Gastroesophageal sphincter (tissue), 3 donors: ENCODE measurements around the gene RTL10.

Source experiments
- EP300 ChIP-seq: sonication (generic); formaldehyde crosslinking; IDR thresholded peaks from one replicate; pipeline ENCODE4 v1.6.1; 2017; ENCODE audit warnings: antibody characterized with exemption, mild to moderate bottlenecking
- POLR2A ChIP-seq, 2 donors: fragments of 450-650 bp; IDR thresholded peaks; one replicate each; pipeline ENCODE4 v1.6.1; 2017; ENCODE audit warnings: antibody characterized with exemption in 2 of 2, mild to moderate bottlenecking in 2 of 2, moderate library complexity in 1 of 2
- POLR2AphosphoS5 ChIP-seq: sonication (generic); formaldehyde crosslinking; IDR thresholded peaks from one replicate; pipeline ENCODE4 v1.6.1; 2017; ENCODE audit warnings: antibody characterized with exemption
- TF ChIP-seq, protein P1 (sequence below), 4 experiments: fragments of 200-600 bp in 2 of 4; fragments of 450-650 bp in 2 of 4; sonication (generic) in 1 of 4; IDR thresholded peaks; one replicate each; pipeline ENCODE4 v1.5.1; 2017 to 2019; ENCODE audit warnings: antibody characterized with exemption in 4 of 4, mild to moderate bottlenecking in 2 of 4, moderate library complexity in 2 of 4

DNA sequence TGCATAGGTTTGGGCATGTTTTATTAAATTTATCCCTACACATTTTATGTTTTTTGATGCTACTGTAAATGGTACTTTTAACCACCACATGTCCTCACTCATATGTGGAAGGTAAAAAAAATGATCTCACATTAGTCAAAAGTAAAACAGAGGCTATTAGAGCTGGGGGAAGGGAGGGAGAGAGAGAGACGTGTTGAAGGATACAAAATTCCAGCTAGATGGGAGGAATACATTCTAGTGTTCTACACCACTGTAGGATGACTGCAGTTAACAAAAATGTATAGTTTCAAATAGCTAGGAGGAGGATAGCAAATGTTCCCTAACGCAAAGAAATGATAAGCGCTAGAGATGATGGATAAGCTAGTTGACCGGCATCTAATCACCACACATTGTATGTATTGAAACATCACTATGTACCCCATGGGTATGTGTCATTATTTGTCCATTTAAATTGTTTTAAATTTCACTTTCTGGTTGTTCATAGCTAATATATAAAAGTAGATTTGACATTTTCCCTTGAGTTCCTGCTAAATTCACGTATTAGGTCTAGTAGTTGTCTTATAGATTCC lies 9.9 kb upstream of the RTL10 start:
- TF ChIP-seq, protein P1, sequence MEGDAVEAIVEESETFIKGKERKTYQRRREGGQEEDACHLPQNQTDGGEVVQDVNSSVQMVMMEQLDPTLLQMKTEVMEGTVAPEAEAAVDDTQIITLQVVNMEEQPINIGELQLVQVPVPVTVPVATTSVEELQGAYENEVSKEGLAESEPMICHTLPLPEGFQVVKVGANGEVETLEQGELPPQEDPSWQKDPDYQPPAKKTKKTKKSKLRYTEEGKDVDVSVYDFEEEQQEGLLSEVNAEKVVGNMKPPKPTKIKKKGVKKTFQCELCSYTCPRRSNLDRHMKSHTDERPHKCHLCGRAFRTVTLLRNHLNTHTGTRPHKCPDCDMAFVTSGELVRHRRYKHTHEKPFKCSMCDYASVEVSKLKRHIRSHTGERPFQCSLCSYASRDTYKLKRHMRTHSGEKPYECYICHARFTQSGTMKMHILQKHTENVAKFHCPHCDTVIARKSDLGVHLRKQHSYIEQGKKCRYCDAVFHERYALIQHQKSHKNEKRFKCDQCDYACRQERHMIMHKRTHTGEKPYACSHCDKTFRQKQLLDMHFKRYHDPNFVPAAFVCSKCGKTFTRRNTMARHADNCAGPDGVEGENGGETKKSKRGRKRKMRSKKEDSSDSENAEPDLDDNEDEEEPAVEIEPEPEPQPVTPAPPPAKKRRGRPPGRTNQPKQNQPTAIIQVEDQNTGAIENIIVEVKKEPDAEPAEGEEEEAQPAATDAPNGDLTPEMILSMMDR (IDR thresholded peaks at IDR 0.05): no peak
- no peak for TF ChIP-seq POLR2AphosphoS5
- TF ChIP-seq POLR2A (IDR thresholded peaks at IDR 0.05): no peak
- TF ChIP-seq EP300: no peak
